Endothelial cell (in vitro differentiated cells): ENCODE measurements around the gene TIMM44. TPM values are rescaled to one million over a fixed set of nuclear protein-coding genes. Genes with fewer than 3 reads are reported as not detected.
A peak's percentile ranks its signal among the peaks of the same experiment; 100 is the strongest.

Experiments
- DNase-seq: peaks from one replicate; pipeline ENCODE4 v3.0.0; 2021; ENCODE audit warnings: low spot score
- H3K27ac Mint-ChIP-seq: one replicate; pipeline ENCODE4 v1.8.0; 2021; ENCODE audit warnings: mixed read lengths, inconsistent platforms; ENCODE audit not compliant: unreplicated experiment
- H3K27me3 Mint-ChIP-seq: one replicate; pipeline ENCODE4 v1.8.0; 2021; ENCODE audit warnings: mild to moderate bottlenecking, moderate library complexity, mixed read lengths, inconsistent platforms; ENCODE audit not compliant: unreplicated experiment
- H3K36me3 Mint-ChIP-seq: one replicate; pipeline ENCODE4 v1.8.0; 2021; ENCODE audit warnings: mild to moderate bottlenecking, low read depth, mixed read lengths, inconsistent platforms; ENCODE audit not compliant: unreplicated experiment
- H3K4me1 Mint-ChIP-seq: one replicate; pipeline ENCODE4 v1.8.0; 2021; ENCODE audit warnings: mild to moderate bottlenecking, mixed read lengths, inconsistent platforms; ENCODE audit not compliant: unreplicated experiment
- H3K4me3 Mint-ChIP-seq: one replicate; pipeline ENCODE4 v1.8.0; 2021; ENCODE audit warnings: mild to moderate bottlenecking, mixed read lengths, inconsistent platforms; ENCODE audit not compliant: unreplicated experiment
- H3K9me3 Mint-ChIP-seq: one replicate; pipeline ENCODE4 v1.8.0; 2021; ENCODE audit warnings: mixed read lengths, inconsistent platforms; ENCODE audit not compliant: unreplicated experiment
- CTCF ChIP-seq: fragments of 200-600 bp; sonication (generic); IDR thresholded peaks from one replicate; pipeline ENCODE4 v1.5.0; 2021; ENCODE audit warnings: antibody characterized with exemption; ENCODE audit not compliant: unreplicated experiment
- total RNA-seq: library from RNA; stranded (reverse); fragmentation: NEBNext Ultra II Directional; extraction: Animal tissue kit (Norgen Biotek cat#: 25700); gene quantifications from one replicate; pipeline ENCODE4 v1.2.1, GENCODE V29; 2021; ENCODE audit not compliant: unreplicated experiment

TIMM44 gene
- total RNA-seq, 1 donor from 2014 or later = 46.5 TPM

- peaks cover 12% of the 10 kb centered on the region for H3K4me1 Mint-ChIP-seq
- no peak overlapping the region for H3K27ac Mint-ChIP-seq
- no peaks in the 10 kb centered on the region for H3K9me3 Mint-ChIP-seq
- DNase-seq = no peak
- H3K27me3 Mint-ChIP-seq = peaks cover 8% of the 10 kb centered on the region
- no peak for TF ChIP-seq CTCF
- H3K4me3 Mint-ChIP-seq = no peak overlapping the region
- H3K36me3 Mint-ChIP-seq = peaks cover 13% of the 10 kb centered on the region
Observed at GRCh38 chr19:7908078-7908699, 35.3 kb downstream of the TIMM44 start.

- no peak overlapping the region for H3K27ac Mint-ChIP-seq
- TF ChIP-seq CTCF = no peak
- H3K36me3 Mint-ChIP-seq = peaks cover 9% of the 10 kb centered on the region
- no peak for DNase-seq
- H3K4me3 Mint-ChIP-seq = no peak overlapping the region
- peaks cover 11% of the 10 kb centered on the region for H3K27me3 Mint-ChIP-seq
- peaks cover 12% of the 10 kb centered on the region for H3K4me1 Mint-ChIP-seq
- H3K9me3 Mint-ChIP-seq = no peaks in the 10 kb centered on the region
Observed at GRCh38 chr19:7907544-7907943, 35.9 kb downstream of the TIMM44 start.

- no peak overlapping the region for H3K27ac Mint-ChIP-seq
- TF ChIP-seq CTCF = no peak
- H3K4me3 Mint-ChIP-seq = no peak overlapping the region
- H3K36me3 Mint-ChIP-seq = peaks cover 9% of the 10 kb centered on the region
- no peaks in the 10 kb centered on the region for H3K9me3 Mint-ChIP-seq
- peaks cover 11% of the 10 kb centered on the region for H3K27me3 Mint-ChIP-seq
- no peak for DNase-seq
- H3K4me1 Mint-ChIP-seq = peaks cover 12% of the 10 kb centered on the region
Observed at GRCh38 chr19:7907122-7907521, 36.3 kb downstream of the TIMM44 start.

- peaks cover 9% of the 10 kb centered on the region for H3K36me3 Mint-ChIP-seq
Observed at GRCh38 chr19:7905859-7906258, 37.6 kb downstream of the TIMM44 start.

More at GRCh38 chr19:7905859-7906258, 37.6 kb downstream of the TIMM44 start:
- Mint-ChIP-seq H3K27me3 (peaks cover 11% of the 10 kb centered on the region), H3K27ac (peak overlapping the region; percentile 62), H3K4me3 (peak overlapping the region; percentile 76), H3K9me3 (no peaks in the 10 kb centered on the region), H3K4me1 (peaks cover 12% of the 10 kb centered on the region)
- no peak for DNase-seq
- no peak for TF ChIP-seq CTCF
